22Rv1 (cell line): Measurements from ENCODE around the gene MLYCD.

Source experiments
- ZFX ChIP-seq: fragments of 450-650 bp; IDR thresholded peaks from 2 replicates; pipeline ENCODE4 v1.6.1; 2017; ENCODE audit warnings: antibody characterized with exemption, borderline replicate concordance
- TF ChIP-seq, protein P1 (sequence below): fragments of 450-650 bp; IDR thresholded peaks from 2 replicates; pipeline ENCODE4 v1.5.1; 2017; ENCODE audit warnings: mild to moderate bottlenecking

GRCh38 chr16:83967091-83967490 lies 68.2 kb downstream of the MLYCD start:
- TF ChIP-seq, protein P1, sequence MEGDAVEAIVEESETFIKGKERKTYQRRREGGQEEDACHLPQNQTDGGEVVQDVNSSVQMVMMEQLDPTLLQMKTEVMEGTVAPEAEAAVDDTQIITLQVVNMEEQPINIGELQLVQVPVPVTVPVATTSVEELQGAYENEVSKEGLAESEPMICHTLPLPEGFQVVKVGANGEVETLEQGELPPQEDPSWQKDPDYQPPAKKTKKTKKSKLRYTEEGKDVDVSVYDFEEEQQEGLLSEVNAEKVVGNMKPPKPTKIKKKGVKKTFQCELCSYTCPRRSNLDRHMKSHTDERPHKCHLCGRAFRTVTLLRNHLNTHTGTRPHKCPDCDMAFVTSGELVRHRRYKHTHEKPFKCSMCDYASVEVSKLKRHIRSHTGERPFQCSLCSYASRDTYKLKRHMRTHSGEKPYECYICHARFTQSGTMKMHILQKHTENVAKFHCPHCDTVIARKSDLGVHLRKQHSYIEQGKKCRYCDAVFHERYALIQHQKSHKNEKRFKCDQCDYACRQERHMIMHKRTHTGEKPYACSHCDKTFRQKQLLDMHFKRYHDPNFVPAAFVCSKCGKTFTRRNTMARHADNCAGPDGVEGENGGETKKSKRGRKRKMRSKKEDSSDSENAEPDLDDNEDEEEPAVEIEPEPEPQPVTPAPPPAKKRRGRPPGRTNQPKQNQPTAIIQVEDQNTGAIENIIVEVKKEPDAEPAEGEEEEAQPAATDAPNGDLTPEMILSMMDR = no peak
- TF ChIP-seq ZFX = no peak
